ENCODE results near the gene SEPTIN2. TPM values are rescaled to one million over a fixed set of nuclear protein-coding genes. Genes with fewer than 3 reads are reported as not detected.
"Not testable (repeated sequence)": the region's sequence is repeated elsewhere in the genome, so short reads cannot be mapped to it uniquely, and the experiment has no call there.

SEPTIN2 gene
- total and polyA plus RNA-seq, 2 experiments from 2014 or later = 315 to 373 TPM

DNA sequence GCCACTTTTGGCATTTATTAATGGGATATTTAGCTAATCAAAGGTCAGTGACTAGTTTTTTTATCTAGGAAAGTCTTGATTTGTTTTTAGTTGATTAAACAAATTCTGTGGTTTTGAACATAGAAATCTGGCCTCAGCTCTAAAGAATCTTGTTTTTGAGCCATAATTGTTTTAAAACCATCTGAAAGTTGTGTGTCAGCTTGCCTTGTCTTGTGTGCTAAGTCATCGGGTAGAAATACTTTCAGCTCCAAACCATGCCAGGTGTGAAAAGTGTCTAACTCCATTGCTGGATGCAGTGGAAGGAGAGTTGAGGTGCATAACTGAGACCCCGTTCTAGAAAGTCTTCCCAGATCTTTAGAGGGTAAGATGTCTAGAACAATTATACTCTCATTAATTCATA is 63.1 kb downstream of the SEPTIN2 start:
- Histone ChIP-seq H3K27ac (peak overlapping the region; percentile 14), H3K79me2 (peaks cover 53% of the 10 kb centered on the region), H3K36me3 (replicated peaks; ENCODE audit: insufficient read depth, low read depth) (no peaks in the 10 kb centered on the region)

GRCh38 chr2:241379481-241380480 is 64.1 kb downstream of the SEPTIN2 start:
- Histone ChIP-seq H3K79me2 (peaks cover 53% of the 10 kb centered on the region), H3K9me3 (ENCODE audit: low read depth) (no peaks in the 10 kb centered on the region), H3K4me2 (no peak overlapping the region), H3K27ac (peak overlapping the region; percentile 53), H3K27me3 (no peaks in the 10 kb centered on the region), H2AFZ (no peak overlapping the region), H3K4me3 (no peak overlapping the region), H3K4me1 (ENCODE audit: insufficient read depth) (peaks cover 3% of the 10 kb centered on the region), H4K20me1 (ENCODE audit: insufficient read depth, poor library complexity, severe bottlenecking) (no peaks in the 10 kb centered on the region), H3K36me3 (replicated peaks; ENCODE audit: insufficient read depth, low read depth) (no peaks in the 10 kb centered on the region), H3K9me2 (replicated peaks; ENCODE audit: insufficient read depth) (no peaks in the 10 kb centered on the region)
- TF ChIP-seq EZH2 (IDR thresholded peaks at IDR 0.05; ENCODE audit: borderline replicate concordance) = no peak
- no peak for TF ChIP-seq CTCF (IDR thresholded peaks at IDR 0.05; ENCODE audit: poor library complexity)
- TF ChIP-seq EZH2phosphoT487 (IDR thresholded peaks at IDR 0.05; ENCODE audit: low read depth, severe bottlenecking, unreplicated experiment) = no peak
- no peak for DNase-seq (ENCODE audit: low spot score)
- WGBS (ENCODE audit: low lambda C conversion rate, missing lambda C conversion rate) = 79% methylated on average over 9 of the region's 9 CpGs

More for the DNA sequence above, 63.1 kb downstream of the SEPTIN2 start:
- no peaks in the 10 kb centered on the region for H3K9me2 ChIP-seq (replicated peaks; ENCODE audit: insufficient read depth)
- WGBS (ENCODE audit: low lambda C conversion rate, missing lambda C conversion rate) = 80% methylated on average over 2 of the region's 2 CpGs
- DNase-seq (ENCODE audit: low spot score) = no peak
- H3K9me3 ChIP-seq (ENCODE audit: low read depth) = no peaks in the 10 kb centered on the region
- peaks cover 10% of the 10 kb centered on the region for H3K4me1 ChIP-seq (ENCODE audit: insufficient read depth)
- no peak overlapping the region for H3K4me2 ChIP-seq
- H4K20me1 ChIP-seq (ENCODE audit: insufficient read depth, poor library complexity, severe bottlenecking) = no peaks in the 10 kb centered on the region
- TF ChIP-seq EZH2phosphoT487 (IDR thresholded peaks at IDR 0.05; ENCODE audit: low read depth, severe bottlenecking, unreplicated experiment) (no peak), EZH2 (IDR thresholded peaks at IDR 0.05; ENCODE audit: borderline replicate concordance) (no peak), CTCF (IDR thresholded peaks at IDR 0.05; ENCODE audit: poor library complexity) (no peak)
- H3K27me3 ChIP-seq = no peaks in the 10 kb centered on the region
- no peak overlapping the region for H3K4me3 ChIP-seq
- H2AFZ ChIP-seq = no peak overlapping the region

DNA sequence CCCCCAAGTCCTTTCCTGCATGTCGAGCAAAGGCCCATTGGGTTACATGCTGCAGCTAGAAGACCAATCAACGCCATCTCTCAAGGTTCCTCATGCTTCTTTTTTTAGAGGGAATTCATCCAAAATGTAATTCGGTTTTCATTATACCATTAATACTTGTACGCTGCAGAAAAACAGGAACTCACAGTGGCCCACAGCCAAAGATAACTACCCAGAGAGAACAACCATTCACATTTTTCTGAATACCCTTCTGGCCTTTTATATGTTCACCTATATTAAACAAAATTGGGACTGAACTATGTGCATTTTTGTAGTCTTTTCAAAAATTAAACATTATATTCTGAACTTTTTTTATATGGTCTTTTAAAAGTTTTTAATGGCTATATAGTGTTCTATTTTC is 66.1 kb downstream of the SEPTIN2 start:
- Histone ChIP-seq H3K9me3 (ENCODE audit: low read depth) (no peaks in the 10 kb centered on the region), H4K20me1 (ENCODE audit: insufficient read depth, poor library complexity, severe bottlenecking) (no peaks in the 10 kb centered on the region), H2AFZ (no peak overlapping the region), H3K4me1 (ENCODE audit: insufficient read depth) (peaks cover 5% of the 10 kb centered on the region), H3K79me2 (peaks cover 57% of the 10 kb centered on the region), H3K27ac (no peak overlapping the region), H3K9me2 (replicated peaks; ENCODE audit: insufficient read depth) (no peaks in the 10 kb centered on the region), H3K4me2 (no peak overlapping the region), H3K36me3 (replicated peaks; ENCODE audit: insufficient read depth, low read depth) (no peaks in the 10 kb centered on the region), H3K4me3 (no peak overlapping the region), H3K27me3 (no peaks in the 10 kb centered on the region)
- WGBS (ENCODE audit: low lambda C conversion rate, missing lambda C conversion rate) = 98% methylated on average over 4 of the region's 4 CpGs
- DNase-seq (ENCODE audit: low spot score) = no peak
- no peak for TF ChIP-seq EZH2 (IDR thresholded peaks at IDR 0.05; ENCODE audit: borderline replicate concordance)
- no peak for TF ChIP-seq EZH2phosphoT487 (IDR thresholded peaks at IDR 0.05; ENCODE audit: low read depth, severe bottlenecking, unreplicated experiment)
- no peak for TF ChIP-seq CTCF (IDR thresholded peaks at IDR 0.05; ENCODE audit: poor library complexity)

GRCh38 chr2:241385450-241385849 is 69.7 kb downstream of the SEPTIN2 start:
- not testable (repeated sequence) for H3K9me2 ChIP-seq (replicated peaks; ENCODE audit: insufficient read depth); H2AFZ ChIP-seq; H3K9me3 ChIP-seq (ENCODE audit: low read depth); H3K27ac ChIP-seq; H4K20me1 ChIP-seq (ENCODE audit: insufficient read depth, poor library complexity, severe bottlenecking); H3K27me3 ChIP-seq; H3K36me3 ChIP-seq (replicated peaks; ENCODE audit: insufficient read depth, low read depth); H3K4me3 ChIP-seq; H3K4me1 ChIP-seq (ENCODE audit: insufficient read depth); DNase-seq (ENCODE audit: low spot score); H3K4me2 ChIP-seq
- WGBS (ENCODE audit: low lambda C conversion rate, missing lambda C conversion rate) = 96% methylated on average over 7 of the region's 7 CpGs
- H3K79me2 ChIP-seq = peaks cover 52% of the 10 kb centered on the region

Data from hepatocyte (in vitro differentiated cells).